ENCODE data around the gene LHX1.

DNA sequence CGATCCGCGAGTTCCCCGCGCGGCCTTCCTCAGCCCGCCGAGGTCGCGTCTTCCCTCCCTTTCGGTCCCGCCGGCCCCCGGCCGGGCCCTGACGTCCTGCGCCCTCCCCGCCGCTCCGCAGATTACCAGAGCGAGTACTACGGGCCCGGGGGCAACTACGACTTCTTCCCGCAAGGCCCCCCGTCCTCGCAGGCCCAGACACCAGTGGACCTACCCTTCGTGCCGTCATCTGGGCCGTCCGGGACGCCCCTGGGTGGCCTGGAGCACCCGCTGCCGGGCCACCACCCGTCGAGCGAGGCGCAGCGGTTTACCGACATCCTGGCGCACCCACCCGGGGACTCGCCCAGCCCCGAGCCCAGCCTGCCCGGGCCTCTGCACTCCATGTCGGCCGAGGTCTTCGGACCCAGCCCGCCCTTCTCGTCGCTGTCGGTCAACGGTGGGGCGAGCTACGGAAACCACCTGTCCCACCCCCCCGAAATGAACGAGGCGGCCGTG lies 5.4 kb downstream of the LHX1 start:
- TF ChIP-seq, protein P1, sequence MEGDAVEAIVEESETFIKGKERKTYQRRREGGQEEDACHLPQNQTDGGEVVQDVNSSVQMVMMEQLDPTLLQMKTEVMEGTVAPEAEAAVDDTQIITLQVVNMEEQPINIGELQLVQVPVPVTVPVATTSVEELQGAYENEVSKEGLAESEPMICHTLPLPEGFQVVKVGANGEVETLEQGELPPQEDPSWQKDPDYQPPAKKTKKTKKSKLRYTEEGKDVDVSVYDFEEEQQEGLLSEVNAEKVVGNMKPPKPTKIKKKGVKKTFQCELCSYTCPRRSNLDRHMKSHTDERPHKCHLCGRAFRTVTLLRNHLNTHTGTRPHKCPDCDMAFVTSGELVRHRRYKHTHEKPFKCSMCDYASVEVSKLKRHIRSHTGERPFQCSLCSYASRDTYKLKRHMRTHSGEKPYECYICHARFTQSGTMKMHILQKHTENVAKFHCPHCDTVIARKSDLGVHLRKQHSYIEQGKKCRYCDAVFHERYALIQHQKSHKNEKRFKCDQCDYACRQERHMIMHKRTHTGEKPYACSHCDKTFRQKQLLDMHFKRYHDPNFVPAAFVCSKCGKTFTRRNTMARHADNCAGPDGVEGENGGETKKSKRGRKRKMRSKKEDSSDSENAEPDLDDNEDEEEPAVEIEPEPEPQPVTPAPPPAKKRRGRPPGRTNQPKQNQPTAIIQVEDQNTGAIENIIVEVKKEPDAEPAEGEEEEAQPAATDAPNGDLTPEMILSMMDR (IDR thresholded peaks at IDR 0.05; ENCODE audit: borderline replicate concordance, extremely low read depth, low read length, poor library complexity, severe bottlenecking) = no peak
- no peak for TF ChIP-seq EZH2 (IDR thresholded peaks at IDR 0.05; ENCODE audit: borderline replicate concordance, low read depth, low read length, severe bottlenecking)

Measured in DND-41 (cell line).